ENCODE results near the gene PPM1H.

GRCh38 chr12:62722971-62723680 lies 211.8 kb downstream of the PPM1H start:
- no peak for TF ChIP-seq ZNF704 (tag by site-specific recombination; IDR thresholded peaks at IDR 0.05)
- TF ChIP-seq ZNF23 (tag by site-specific recombination; IDR thresholded peaks at IDR 0.05; ENCODE audit: borderline replicate concordance): no peak
- no peak for TF ChIP-seq CTCF (tag by site-specific recombination; IDR thresholded peaks at IDR 0.05)
